IMR-90 (cell line): ENCODE results near the gene TIMM17B.

ENCODE experiments used
- POLR2A ChIP-seq: IDR thresholded peaks from 2 replicates; pipeline ENCODE4 v1.6.1; 2012; ENCODE audit warnings: mild to moderate bottlenecking, low read depth, low read length
- TF ChIP-seq, protein P1 (sequence below): conservative IDR thresholded peaks from 2 replicates; pipeline ENCODE4 v1.5.1; 2012; ENCODE audit warnings: mild to moderate bottlenecking, low read depth, low read length, improper control_type of control experiment

DNA sequence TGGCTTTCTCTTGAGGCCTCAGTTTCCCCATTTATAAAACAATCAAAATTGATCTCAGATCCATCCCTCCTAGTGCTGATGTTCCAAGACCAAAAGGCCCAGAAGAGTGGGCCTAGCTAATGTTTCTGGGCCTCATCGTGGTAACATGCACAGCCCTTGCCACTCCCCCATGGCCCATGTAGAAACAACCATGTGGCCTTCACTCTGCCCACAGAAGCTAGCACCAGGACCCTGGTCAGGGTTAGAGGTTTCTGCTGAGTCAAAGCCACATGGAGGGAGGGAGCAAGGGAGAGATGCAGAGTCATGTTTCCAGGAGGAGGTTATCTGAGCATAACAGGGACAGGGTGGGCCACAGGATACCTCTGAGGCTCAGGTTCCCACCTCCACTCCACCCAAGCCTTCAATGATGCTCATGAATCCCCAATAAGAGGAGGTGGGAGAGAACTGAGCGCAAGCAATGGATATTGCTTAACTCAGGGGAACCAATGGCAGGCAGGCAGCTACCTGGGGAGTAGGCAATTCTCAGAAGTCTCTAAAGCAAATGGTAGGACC, 42.9 kb upstream of the TIMM17B start:
- TF ChIP-seq, protein P1, sequence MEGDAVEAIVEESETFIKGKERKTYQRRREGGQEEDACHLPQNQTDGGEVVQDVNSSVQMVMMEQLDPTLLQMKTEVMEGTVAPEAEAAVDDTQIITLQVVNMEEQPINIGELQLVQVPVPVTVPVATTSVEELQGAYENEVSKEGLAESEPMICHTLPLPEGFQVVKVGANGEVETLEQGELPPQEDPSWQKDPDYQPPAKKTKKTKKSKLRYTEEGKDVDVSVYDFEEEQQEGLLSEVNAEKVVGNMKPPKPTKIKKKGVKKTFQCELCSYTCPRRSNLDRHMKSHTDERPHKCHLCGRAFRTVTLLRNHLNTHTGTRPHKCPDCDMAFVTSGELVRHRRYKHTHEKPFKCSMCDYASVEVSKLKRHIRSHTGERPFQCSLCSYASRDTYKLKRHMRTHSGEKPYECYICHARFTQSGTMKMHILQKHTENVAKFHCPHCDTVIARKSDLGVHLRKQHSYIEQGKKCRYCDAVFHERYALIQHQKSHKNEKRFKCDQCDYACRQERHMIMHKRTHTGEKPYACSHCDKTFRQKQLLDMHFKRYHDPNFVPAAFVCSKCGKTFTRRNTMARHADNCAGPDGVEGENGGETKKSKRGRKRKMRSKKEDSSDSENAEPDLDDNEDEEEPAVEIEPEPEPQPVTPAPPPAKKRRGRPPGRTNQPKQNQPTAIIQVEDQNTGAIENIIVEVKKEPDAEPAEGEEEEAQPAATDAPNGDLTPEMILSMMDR, result no peak
- no peak for TF ChIP-seq POLR2A
